GM20000 (cell line): Measurements from ENCODE around the gene RNF207.

Experiments used
- DNase-seq: peaks from one replicate; pipeline ENCODE4 v3.0.0; 2012; ENCODE audit warnings: low spot score
- CTCF ChIP-seq: IDR thresholded peaks from 2 replicates; pipeline ENCODE4 v1.5.1; 2012; ENCODE audit warnings: mild to moderate bottlenecking, control low read depth; ENCODE audit errors: extremely low read depth, missing control alignments

RNF207 gene

GRCh38 chr1:6248932-6249738 is 43.2 kb downstream of the RNF207 start:
- DNase-seq, result no peak
- no peak for TF ChIP-seq CTCF

GRCh38 chr1:6249739-6250689 is 44.1 kb downstream of the RNF207 start:
- no peak for DNase-seq
- TF ChIP-seq CTCF, result no peak

- no peak for TF ChIP-seq CTCF
Measured at GRCh38 chr1:6251233-6251632, 45.3 kb downstream of the RNF207 start.

GRCh38 chr1:6251681-6252373 is 45.9 kb downstream of the RNF207 start:
- DNase-seq, result no peak
- TF ChIP-seq CTCF, result no peak

More at GRCh38 chr1:6251233-6251632, 45.3 kb downstream of the RNF207 start:
- DNase-seq, result no peak

- no peak for TF ChIP-seq CTCF
- DNase-seq, result no peak
Measured at GRCh38 chr1:6252374-6252710, 46.4 kb downstream of the RNF207 start.

GRCh38 chr1:6253380-6253779 is 47.5 kb downstream of the RNF207 start:
- TF ChIP-seq CTCF, result no peak
- no peak for DNase-seq
